Thoracic aorta (tissue), 2 donors: ENCODE results near the gene C10orf67. TPM values are rescaled to one million over a fixed set of nuclear protein-coding genes. Genes with fewer than 3 reads are reported as not detected.

Source experiments
- ATAC-seq: fragments of 150-250 bp; one replicate; pipeline ENCODE4 v1.8.0; 2017; ENCODE audit warnings: low read depth; ENCODE audit not compliant: insufficient number of reproducible peaks, low FRiP score
- DNase-seq: peaks from one replicate; pipeline ENCODE4 v3.0.0-alpha.2; 2020; ENCODE audit warnings: low spot score
- H3K27ac ChIP-seq, 2 donors: fragments of 200-600 bp; sonication (generic); 1 replicate in 1 of 2; 2 replicates in 1 of 2; pipeline ENCODE4 v1.5.1; 2016; ENCODE audit warnings: mild to moderate bottlenecking in 2 of 2, moderate library complexity in 2 of 2
- H3K27me3 ChIP-seq: fragments of 200-600 bp; sonication (generic); replicated peaks from 2 replicates; pipeline ENCODE4 v1.6.0; 2016; ENCODE audit warnings: mild to moderate bottlenecking; ENCODE audit not compliant: insufficient read depth
- H3K36me3 ChIP-seq: fragments of 200-600 bp; sonication (generic); one replicate; pipeline ENCODE4 v1.5.1; 2016
- H3K4me1 ChIP-seq, 2 donors: fragments of 200-600 bp; sonication (generic); 1 replicate in 1 of 2; 2 replicates in 1 of 2; pipeline versions ENCODE4 v1.5.1 to v1.6.0; 2016; ENCODE audit warnings: low read depth in 2 of 2, mild to moderate bottlenecking in 1 of 2; ENCODE audit not compliant: control insufficient read depth in 1 of 2
- H3K4me3 ChIP-seq: fragments of 200-600 bp; sonication (generic); 2 replicates; pipeline ENCODE4 v1.5.1; 2016; ENCODE audit warnings: mild to moderate bottlenecking
- H3K9me3 ChIP-seq: fragments of 200-600 bp; sonication (generic); 2 replicates; pipeline ENCODE4 v1.5.1; 2016
- CTCF ChIP-seq: fragments of 200-600 bp; sonication (generic); IDR thresholded peaks from one replicate; pipeline ENCODE4 v1.5.1; 2019; ENCODE audit warnings: antibody characterized with exemption
- total RNA-seq, 2 donors: library from RNA; depleted of rRNA; stranded (reverse); fragments of >200 nt; gene quantifications; one replicate each; pipeline versions ENCODE4 v1.1.0 to v1.2.3, GENCODE V29; 2016

Gene C10orf67
- total RNA-seq, 2 donors from 2014 or later, result not detected

GRCh38 chr10:23384364-23384763 is 39.8 kb upstream of the C10orf67 start:
- Histone ChIP-seq H3K4me1 (no peaks in the 10 kb centered on the region), H3K27me3 (no peaks in the 10 kb centered on the region), H3K36me3 (no peaks in the 10 kb centered on the region), H3K9me3 (no peaks in the 10 kb centered on the region), H3K4me3 (no peak overlapping the region), H3K27ac (no peak overlapping the region)
- ATAC-seq, result no peak
- DNase-seq, result no peak
- no peak for TF ChIP-seq CTCF

- Histone ChIP-seq H3K4me3 (no peak overlapping the region), H3K4me1 (no peaks in the 10 kb centered on the region), H3K27ac (no peak overlapping the region), H3K9me3 (no peaks in the 10 kb centered on the region), H3K27me3 (no peaks in the 10 kb centered on the region), H3K36me3 (no peaks in the 10 kb centered on the region)
- DNase-seq (no peak), ATAC-seq (no peak)
- TF ChIP-seq CTCF, result no peak
Observed at GRCh38 chr10:23383637-23384036, 39.0 kb upstream of the C10orf67 start.

- Histone ChIP-seq H3K36me3 (no peaks in the 10 kb centered on the region), H3K27ac (no peak overlapping the region), H3K4me1 (no peaks in the 10 kb centered on the region), H3K27me3 (no peaks in the 10 kb centered on the region), H3K4me3 (no peak overlapping the region), H3K9me3 (no peaks in the 10 kb centered on the region)
- TF ChIP-seq CTCF, result no peak
- ATAC-seq (no peak), DNase-seq (no peak)
Observed at GRCh38 chr10:23381298-23382040, 36.9 kb upstream of the C10orf67 start.

- no peak for TF ChIP-seq CTCF
- DNase-seq (no peak), ATAC-seq (no peak)
- no peaks in the 10 kb centered on the region for H3K9me3 ChIP-seq
- no peak overlapping the region for H3K4me3 ChIP-seq
- H3K4me1 ChIP-seq, result no peaks in the 10 kb centered on the region
- H3K36me3 ChIP-seq, result no peaks in the 10 kb centered on the region
- no peak overlapping the region for H3K27ac ChIP-seq
- H3K27me3 ChIP-seq, result no peaks in the 10 kb centered on the region
Observed at GRCh38 chr10:23379686-23380085, 35.1 kb upstream of the C10orf67 start.

GRCh38 chr10:23376229-23376655 is 31.6 kb upstream of the C10orf67 start:
- H3K9me3 ChIP-seq, result no peaks in the 10 kb centered on the region
- ATAC-seq (no peak), DNase-seq (no peak)
- no peaks in the 10 kb centered on the region for H3K4me1 ChIP-seq
- no peaks in the 10 kb centered on the region for H3K27me3 ChIP-seq
- no peak for TF ChIP-seq CTCF
- H3K4me3 ChIP-seq, result no peak overlapping the region
- H3K36me3 ChIP-seq, result no peaks in the 10 kb centered on the region
- no peak overlapping the region for H3K27ac ChIP-seq
